ENCODE measurements around the gene SLC1A7.

- TF ChIP-seq CTCF (conservative IDR thresholded peaks at IDR 0.05; ENCODE audit: low read length) (no peak), EZH2phosphoT487 (IDR thresholded peaks at IDR 0.05; ENCODE audit: borderline replicate concordance) (no peak)
Measured at GRCh38 chr1:53153752-53154151, 11.3 kb upstream of the SLC1A7 start.
